ENCODE results near the gene SLC40A1.

The SLC40A1 gene

DNA sequence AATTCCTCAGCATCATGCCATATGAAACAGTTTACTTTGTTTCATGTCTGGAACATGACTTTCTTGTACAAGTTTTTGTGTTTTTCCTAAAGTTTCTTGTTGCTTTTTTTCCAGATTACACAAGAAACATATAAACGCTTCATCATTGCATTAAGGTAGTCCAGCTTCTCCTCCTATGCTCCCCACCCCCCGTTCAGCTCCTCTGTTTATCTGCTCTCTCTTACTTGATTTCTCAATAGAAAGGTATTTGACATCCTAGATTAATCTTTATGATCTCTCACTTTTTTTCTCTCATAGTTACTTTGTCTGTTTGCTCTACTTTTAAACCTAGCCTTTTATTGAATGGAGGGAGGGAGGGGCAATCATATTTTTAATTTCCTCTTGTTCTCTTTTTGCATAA is 25.4 kb downstream of the SLC40A1 start:
- no peak overlapping the region for H3K4me3 ChIP-seq (ENCODE audit: low read length in 2 of 2)
- H3K27ac ChIP-seq (ENCODE audit: low read depth in 2 of 2, low read length in 2 of 2) = no peak overlapping the region

DNA sequence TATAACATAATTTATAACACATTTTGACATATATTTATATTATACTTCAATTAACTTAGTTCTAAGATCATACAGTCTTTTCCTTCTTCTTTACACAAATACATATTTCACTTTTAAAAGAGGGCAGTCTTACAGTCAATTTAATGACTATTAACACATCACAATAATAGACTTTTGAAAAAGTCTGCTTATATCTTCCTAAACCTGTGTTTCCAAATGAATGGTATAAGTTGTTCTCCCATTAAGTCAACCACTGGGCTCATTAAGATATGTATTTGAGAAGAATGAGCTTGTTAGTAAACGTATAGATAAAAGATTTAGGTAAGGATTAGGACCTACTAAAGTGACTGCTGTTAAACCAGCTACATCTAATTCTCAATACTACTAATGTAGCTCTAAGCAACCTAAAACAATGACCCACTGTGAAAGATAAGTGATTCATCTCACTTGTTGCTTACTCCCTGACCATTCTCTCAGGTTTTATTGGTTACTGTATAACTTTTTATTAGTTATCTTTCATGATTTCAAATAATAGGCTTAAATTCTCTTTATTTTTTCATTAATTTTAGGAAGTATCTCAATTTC is 27.0 kb downstream of the SLC40A1 start:
- Histone ChIP-seq H3K27ac (ENCODE audit: low read depth in 2 of 2, low read length in 2 of 2) (no peak overlapping the region), H3K4me3 (ENCODE audit: low read length in 2 of 2) (no peak overlapping the region), H3K36me3 (ENCODE audit: control insufficient read depth in 2 of 2, insufficient read depth in 2 of 2, low read length in 2 of 2) (no peaks in the 10 kb centered on the region), H3K9me3 (ENCODE audit: control insufficient read depth in 2 of 2, low read length in 2 of 2) (no peaks in the 10 kb centered on the region), H3K27me3 (ENCODE audit: control insufficient read depth in 2 of 2, insufficient read depth in 2 of 2, low read length in 2 of 2) (no peaks in the 10 kb centered on the region), H3K9ac (ENCODE audit: low read depth in 1 of 2, low read length in 2 of 2) (no peak overlapping the region), H3K4me1 (ENCODE audit: control insufficient read depth in 2 of 2, insufficient read depth in 2 of 2, low read length in 2 of 2) (peaks cover 4 to 27% of the 10 kb centered on the region in 2 donors)

More for the DNA sequence above, 25.4 kb downstream of the SLC40A1 start:
- H3K4me1 ChIP-seq (ENCODE audit: control insufficient read depth in 2 of 2, insufficient read depth in 2 of 2, low read length in 2 of 2) = peaks cover 20 to 36% of the 10 kb centered on the region in 2 donors
- H3K27me3 ChIP-seq (ENCODE audit: control insufficient read depth in 2 of 2, insufficient read depth in 2 of 2, low read length in 2 of 2) = no peaks in the 10 kb centered on the region
- H3K9ac ChIP-seq (ENCODE audit: low read depth in 1 of 2, low read length in 2 of 2) = no peak overlapping the region
- no peaks in the 10 kb centered on the region for H3K9me3 ChIP-seq (ENCODE audit: control insufficient read depth in 2 of 2, low read length in 2 of 2)
- H3K36me3 ChIP-seq (ENCODE audit: control insufficient read depth in 2 of 2, insufficient read depth in 2 of 2, low read length in 2 of 2) = no peaks in the 10 kb centered on the region

DNA sequence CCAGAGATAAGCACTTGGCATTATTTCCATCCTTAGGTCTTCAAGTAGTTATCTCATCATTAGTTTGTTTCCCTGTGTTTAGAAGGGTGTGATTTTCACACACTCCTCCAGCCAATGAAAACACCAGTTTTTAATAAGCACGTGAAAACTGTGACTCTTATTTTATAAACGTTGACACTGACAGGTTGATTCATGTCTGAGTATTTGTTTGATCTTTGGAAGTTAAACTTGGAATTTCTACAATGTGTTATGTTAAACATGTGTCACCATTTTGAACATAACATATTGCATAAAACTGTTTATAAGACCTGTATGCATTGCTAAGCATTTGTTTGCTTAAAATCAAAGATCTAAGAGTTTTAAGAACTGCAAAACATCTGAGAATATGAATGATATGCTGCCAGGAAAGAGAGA is 27.6 kb downstream of the SLC40A1 start:
- H3K4me1 ChIP-seq (ENCODE audit: control insufficient read depth in 2 of 2, insufficient read depth in 2 of 2, low read length in 2 of 2) = peaks cover 2 to 24% of the 10 kb centered on the region in 2 donors
- no peak overlapping the region for H3K4me3 ChIP-seq (ENCODE audit: low read length in 2 of 2)
- H3K9me3 ChIP-seq (ENCODE audit: control insufficient read depth in 2 of 2, low read length in 2 of 2) = no peaks in the 10 kb centered on the region
- H3K27ac ChIP-seq (ENCODE audit: low read depth in 2 of 2, low read length in 2 of 2) = no peak overlapping the region
- no peaks in the 10 kb centered on the region for H3K27me3 ChIP-seq (ENCODE audit: control insufficient read depth in 2 of 2, insufficient read depth in 2 of 2, low read length in 2 of 2)
- H3K9ac ChIP-seq (ENCODE audit: low read depth in 1 of 2, low read length in 2 of 2) = no peak overlapping the region
- H3K36me3 ChIP-seq (ENCODE audit: control insufficient read depth in 2 of 2, insufficient read depth in 2 of 2, low read length in 2 of 2) = no peaks in the 10 kb centered on the region

DNA sequence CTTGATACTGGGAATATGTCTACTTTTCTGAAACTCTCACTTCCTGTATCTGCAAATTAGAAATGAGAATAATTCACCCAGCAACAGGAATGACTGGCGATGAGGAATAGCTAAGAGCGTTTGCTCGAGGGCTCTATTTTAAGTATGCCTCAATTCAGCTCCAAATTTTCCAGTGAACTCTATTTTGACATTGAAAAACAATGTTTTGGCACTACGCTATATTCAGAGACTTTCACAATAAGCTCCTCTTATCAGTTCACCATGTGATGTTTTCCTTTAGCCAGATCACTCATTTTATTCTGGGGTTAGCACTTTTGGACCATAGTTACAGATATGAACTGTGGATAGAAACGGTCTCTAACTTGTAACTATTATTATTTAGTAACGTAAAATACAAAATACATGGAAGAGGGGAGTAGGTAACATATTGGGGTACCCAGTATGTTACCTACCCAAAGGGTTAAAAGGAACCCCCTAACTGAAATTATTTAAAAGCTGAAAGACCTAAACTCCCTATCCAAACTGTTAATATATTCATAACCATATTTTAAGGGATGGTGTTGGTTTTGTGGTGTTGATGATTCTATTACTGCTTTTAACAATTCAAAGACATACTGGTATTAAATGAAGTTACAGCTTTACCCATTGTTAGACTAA is 28.1 kb downstream of the SLC40A1 start:
- H3K36me3 ChIP-seq (ENCODE audit: control insufficient read depth in 2 of 2, insufficient read depth in 2 of 2, low read length in 2 of 2) = no peaks in the 10 kb centered on the region
- H3K9ac ChIP-seq (ENCODE audit: low read depth in 1 of 2, low read length in 2 of 2) = no peak overlapping the region
- no peaks in the 10 kb centered on the region for H3K27me3 ChIP-seq (ENCODE audit: control insufficient read depth in 2 of 2, insufficient read depth in 2 of 2, low read length in 2 of 2)
- peaks cover 2 to 24% of the 10 kb centered on the region in 2 donors for H3K4me1 ChIP-seq (ENCODE audit: control insufficient read depth in 2 of 2, insufficient read depth in 2 of 2, low read length in 2 of 2)
- H3K27ac ChIP-seq (ENCODE audit: low read depth in 2 of 2, low read length in 2 of 2) = no peak overlapping the region
- H3K4me3 ChIP-seq (ENCODE audit: low read length in 2 of 2) = no peak overlapping the region
- no peaks in the 10 kb centered on the region for H3K9me3 ChIP-seq (ENCODE audit: control insufficient read depth in 2 of 2, low read length in 2 of 2)

DNA sequence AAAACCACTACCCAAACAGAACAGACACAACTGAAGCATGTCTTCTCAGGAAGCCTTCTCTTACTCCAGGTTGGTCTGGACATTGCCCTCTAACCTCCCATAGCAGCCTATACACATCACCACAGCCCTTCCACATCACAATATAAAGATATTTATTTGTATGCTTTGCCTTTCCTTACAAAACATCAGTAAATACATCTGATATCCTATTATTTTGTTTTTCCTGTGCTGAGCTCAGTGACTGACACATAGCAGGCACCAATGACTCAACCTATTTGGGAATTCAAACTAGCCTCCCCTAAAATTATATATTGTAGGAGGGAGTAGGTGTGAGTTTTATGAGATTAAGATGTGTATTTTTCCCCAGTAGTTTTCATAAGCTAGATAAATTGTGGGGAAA is 28.8 kb downstream of the SLC40A1 start:
- no peak overlapping the region for H3K27ac ChIP-seq (ENCODE audit: low read depth in 2 of 2, low read length in 2 of 2)
- H3K9ac ChIP-seq (ENCODE audit: low read depth in 1 of 2, low read length in 2 of 2) = no peak overlapping the region
- H3K4me3 ChIP-seq (ENCODE audit: low read length in 2 of 2) = no peak overlapping the region
- H3K36me3 ChIP-seq (ENCODE audit: control insufficient read depth in 2 of 2, insufficient read depth in 2 of 2, low read length in 2 of 2) = no peaks in the 10 kb centered on the region
- no peaks in the 10 kb centered on the region for H3K27me3 ChIP-seq (ENCODE audit: control insufficient read depth in 2 of 2, insufficient read depth in 2 of 2, low read length in 2 of 2)
- no peaks in the 10 kb centered on the region for H3K9me3 ChIP-seq (ENCODE audit: control insufficient read depth in 2 of 2, low read length in 2 of 2)
- peaks cover 0 to 24% of the 10 kb centered on the region in 2 donors for H3K4me1 ChIP-seq (ENCODE audit: control insufficient read depth in 2 of 2, insufficient read depth in 2 of 2, low read length in 2 of 2)

DNA sequence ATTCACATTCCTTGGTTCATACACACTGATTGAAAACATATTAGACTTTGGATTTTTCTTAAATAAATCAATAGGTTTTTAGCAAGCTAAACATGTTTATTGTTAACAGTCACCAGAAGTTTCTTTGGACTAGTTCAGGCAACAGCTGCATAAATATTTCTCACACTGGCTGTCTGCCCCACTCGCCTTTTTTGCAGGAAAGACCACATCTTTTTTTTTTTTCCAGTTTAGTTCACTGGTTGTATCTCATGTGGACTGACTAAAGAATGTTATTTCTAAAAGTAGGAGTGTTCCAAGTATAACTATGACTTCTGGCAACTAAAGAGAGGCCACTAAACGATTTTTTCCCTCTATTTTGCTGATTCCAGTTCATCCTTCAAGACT is 31.1 kb downstream of the SLC40A1 start:
- Histone ChIP-seq H3K9ac (ENCODE audit: low read depth in 1 of 2, low read length in 2 of 2) (no peak overlapping the region), H3K36me3 (ENCODE audit: control insufficient read depth in 2 of 2, insufficient read depth in 2 of 2, low read length in 2 of 2) (no peaks in the 10 kb centered on the region), H3K27ac (ENCODE audit: low read depth in 2 of 2, low read length in 2 of 2) (no peak overlapping the region), H3K9me3 (ENCODE audit: control insufficient read depth in 2 of 2, low read length in 2 of 2) (no peaks in the 10 kb centered on the region), H3K4me3 (ENCODE audit: low read length in 2 of 2) (no peak overlapping the region), H3K27me3 (ENCODE audit: control insufficient read depth in 2 of 2, insufficient read depth in 2 of 2, low read length in 2 of 2) (no peaks in the 10 kb centered on the region), H3K4me1 (ENCODE audit: control insufficient read depth in 2 of 2, insufficient read depth in 2 of 2, low read length in 2 of 2) (peaks cover 0 to 16% of the 10 kb centered on the region in 2 donors)

DNA sequence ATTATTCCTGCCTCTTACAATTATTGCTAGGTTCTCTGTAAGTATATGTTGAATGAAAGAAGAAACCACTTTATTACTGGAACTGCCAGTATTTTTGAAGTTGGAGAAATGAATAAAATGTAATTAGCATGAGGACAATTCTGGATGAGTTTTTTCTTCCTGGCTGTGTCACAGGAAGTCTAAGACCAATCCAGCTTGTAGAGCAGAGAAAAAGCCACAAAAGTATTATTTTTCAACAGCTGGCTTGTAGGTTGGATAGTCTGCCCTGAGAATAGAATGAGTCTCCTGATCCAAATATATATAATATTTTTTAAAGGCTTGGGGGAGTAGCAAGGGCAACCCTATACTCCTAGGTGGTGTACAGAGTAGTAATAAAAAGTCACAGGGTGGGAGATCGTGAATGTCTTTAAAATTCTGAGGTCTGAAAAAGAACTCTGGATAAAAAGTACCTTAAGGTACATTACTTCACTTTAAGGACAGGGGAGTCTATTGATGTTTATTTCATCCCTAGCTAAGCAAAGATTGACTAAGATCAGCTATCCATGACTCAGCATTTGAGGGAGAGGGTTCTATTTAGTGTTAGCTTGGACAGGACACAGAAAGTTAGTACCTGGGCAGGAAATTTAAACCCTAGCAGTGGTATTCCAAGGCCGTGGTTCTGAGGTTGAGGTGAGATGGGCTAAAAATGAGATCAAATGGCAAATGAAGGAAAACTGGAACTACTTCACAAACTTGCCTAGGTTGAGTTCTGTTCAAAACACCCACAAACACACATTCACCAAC is 31.7 kb downstream of the SLC40A1 start:
- H3K9me3 ChIP-seq (ENCODE audit: control insufficient read depth in 2 of 2, low read length in 2 of 2) = no peaks in the 10 kb centered on the region
- H3K9ac ChIP-seq (ENCODE audit: low read depth in 1 of 2, low read length in 2 of 2) = no peak overlapping the region
- no peak overlapping the region for H3K27ac ChIP-seq (ENCODE audit: low read depth in 2 of 2, low read length in 2 of 2)
- H3K4me3 ChIP-seq (ENCODE audit: low read length in 2 of 2) = no peak overlapping the region
- H3K27me3 ChIP-seq (ENCODE audit: control insufficient read depth in 2 of 2, insufficient read depth in 2 of 2, low read length in 2 of 2) = no peaks in the 10 kb centered on the region
- no peaks in the 10 kb centered on the region for H3K36me3 ChIP-seq (ENCODE audit: control insufficient read depth in 2 of 2, insufficient read depth in 2 of 2, low read length in 2 of 2)
- H3K4me1 ChIP-seq (ENCODE audit: control insufficient read depth in 2 of 2, insufficient read depth in 2 of 2, low read length in 2 of 2) = peaks cover 0 to 16% of the 10 kb centered on the region in 2 donors

DNA sequence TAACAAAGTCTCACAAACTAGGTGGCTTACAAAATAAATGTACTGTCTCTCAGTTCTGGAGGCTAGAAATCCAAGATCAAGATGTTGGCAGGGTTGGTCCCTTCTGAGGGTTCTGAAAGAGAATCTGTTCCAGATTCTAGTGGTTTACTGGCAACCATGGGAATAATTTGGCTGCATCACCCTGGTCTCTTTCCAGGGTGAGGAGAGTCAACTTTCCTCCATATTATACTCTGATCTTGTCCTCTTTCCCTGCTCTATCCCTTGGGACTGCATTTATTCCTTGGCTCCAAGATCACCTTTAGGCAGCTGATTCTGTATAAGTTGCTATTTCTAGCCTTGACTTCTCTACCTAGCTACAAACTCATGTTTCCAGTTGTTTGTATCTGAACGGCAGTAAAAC is 35.2 kb downstream of the SLC40A1 start:
- no peaks in the 10 kb centered on the region for H3K36me3 ChIP-seq (ENCODE audit: control insufficient read depth in 2 of 2, insufficient read depth in 2 of 2, low read length in 2 of 2)
- H3K9ac ChIP-seq (ENCODE audit: low read depth in 1 of 2, low read length in 2 of 2) = no peak overlapping the region
- no peaks in the 10 kb centered on the region for H3K9me3 ChIP-seq (ENCODE audit: control insufficient read depth in 2 of 2, low read length in 2 of 2)
- peaks cover 0 to 18% of the 10 kb centered on the region in 2 donors for H3K4me1 ChIP-seq (ENCODE audit: control insufficient read depth in 2 of 2, insufficient read depth in 2 of 2, low read length in 2 of 2)
- H3K27ac ChIP-seq (ENCODE audit: low read depth in 2 of 2, low read length in 2 of 2) = no peak overlapping the region
- H3K4me3 ChIP-seq (ENCODE audit: low read length in 2 of 2) = no peak overlapping the region
- H3K27me3 ChIP-seq (ENCODE audit: control insufficient read depth in 2 of 2, insufficient read depth in 2 of 2, low read length in 2 of 2) = no peaks in the 10 kb centered on the region

DNA sequence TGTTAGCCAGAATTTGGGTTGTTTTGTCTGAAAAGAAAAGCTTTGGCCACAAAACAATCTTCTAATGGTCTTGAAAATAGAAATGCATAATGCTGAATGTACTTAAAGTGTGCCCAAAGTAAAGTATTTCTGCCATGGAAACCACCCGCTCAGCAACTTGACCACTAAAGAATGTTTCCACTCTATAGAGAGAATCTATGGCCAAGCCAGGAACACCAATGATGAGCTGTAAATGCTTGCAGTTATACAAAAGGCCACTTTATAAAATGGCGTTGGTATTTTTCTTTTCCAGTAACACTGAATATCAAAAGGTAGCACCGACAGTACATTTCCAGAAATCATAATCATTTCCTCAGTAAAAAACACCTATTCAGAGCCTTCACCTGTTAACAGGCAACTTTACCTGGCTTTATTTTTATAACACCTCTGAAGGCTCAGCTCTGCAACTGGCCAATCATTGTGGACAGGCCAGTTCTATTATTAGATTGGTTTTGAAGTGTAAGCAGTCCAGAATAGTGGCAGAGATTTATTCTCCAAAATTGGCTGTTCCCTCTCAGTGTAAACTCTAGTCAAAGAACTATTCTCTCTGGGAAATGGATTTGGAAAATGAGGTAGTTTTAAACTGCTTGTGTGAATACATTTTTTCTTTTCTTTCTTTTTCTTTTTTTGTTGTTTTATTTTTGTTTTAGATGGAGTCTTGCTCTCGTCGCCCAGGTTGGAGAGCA is 36.1 kb downstream of the SLC40A1 start:
- Histone ChIP-seq H3K9ac (ENCODE audit: low read depth in 1 of 2, low read length in 2 of 2) (no peak overlapping the region), H3K36me3 (ENCODE audit: control insufficient read depth in 2 of 2, insufficient read depth in 2 of 2, low read length in 2 of 2) (no peaks in the 10 kb centered on the region), H3K27me3 (ENCODE audit: control insufficient read depth in 2 of 2, insufficient read depth in 2 of 2, low read length in 2 of 2) (no peaks in the 10 kb centered on the region), H3K4me3 (ENCODE audit: low read length in 2 of 2) (no peak overlapping the region), H3K4me1 (ENCODE audit: control insufficient read depth in 2 of 2, insufficient read depth in 2 of 2, low read length in 2 of 2) (peaks cover 0 to 18% of the 10 kb centered on the region in 2 donors), H3K9me3 (ENCODE audit: control insufficient read depth in 2 of 2, low read length in 2 of 2) (no peaks in the 10 kb centered on the region), H3K27ac (ENCODE audit: low read depth in 2 of 2, low read length in 2 of 2) (no peak overlapping the region)

DNA sequence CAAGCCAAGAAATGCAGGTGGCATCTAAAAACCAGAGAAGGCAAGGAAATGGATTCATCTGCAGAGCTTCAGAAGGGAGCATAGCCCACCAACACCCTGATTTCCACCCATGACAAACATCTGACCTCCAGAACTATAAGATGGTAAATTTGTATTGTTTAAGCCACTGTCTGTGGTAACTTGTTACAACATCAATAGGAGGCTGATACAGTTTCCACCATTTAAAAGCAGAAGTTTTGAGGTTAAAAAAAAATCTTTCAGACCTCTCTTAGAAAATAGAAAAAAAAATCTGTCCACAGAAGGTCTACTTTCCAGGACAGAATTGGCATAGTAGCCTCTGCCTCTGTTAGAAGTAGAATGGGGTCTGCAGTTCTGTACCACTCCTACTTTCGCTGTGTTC is 37.2 kb downstream of the SLC40A1 start:
- no peaks in the 10 kb centered on the region for H3K9me3 ChIP-seq (ENCODE audit: control insufficient read depth in 2 of 2, low read length in 2 of 2)
- H3K4me1 ChIP-seq (ENCODE audit: control insufficient read depth in 2 of 2, insufficient read depth in 2 of 2, low read length in 2 of 2) = peaks cover 0 to 18% of the 10 kb centered on the region in 2 donors
- H3K4me3 ChIP-seq (ENCODE audit: low read length in 2 of 2) = no peak overlapping the region
- peak overlapping the region; percentile 74 to 84 for H3K27ac ChIP-seq (ENCODE audit: low read depth in 2 of 2, low read length in 2 of 2)
- no peak overlapping the region for H3K9ac ChIP-seq (ENCODE audit: low read depth in 1 of 2, low read length in 2 of 2)
- H3K36me3 ChIP-seq (ENCODE audit: control insufficient read depth in 2 of 2, insufficient read depth in 2 of 2, low read length in 2 of 2) = no peaks in the 10 kb centered on the region
- no peaks in the 10 kb centered on the region for H3K27me3 ChIP-seq (ENCODE audit: control insufficient read depth in 2 of 2, insufficient read depth in 2 of 2, low read length in 2 of 2)
